GM19351 (cell line): Measurements from ENCODE around the gene P2RX7.

Experiments used
- ATAC-seq: cut with Tn5 transposase; IDR thresholded peaks from one replicate; pipeline ENCODE4 v1.9.1; 2021; ENCODE audit warnings: mild to moderate bottlenecking, moderate library complexity; ENCODE audit not compliant: unreplicated experiment

The P2RX7 gene

GRCh38 chr12:121132601-121133481 lies at the start of gene P2RX7:
Gene P2RX7 (plus strand): TSS chr12:121132876. CDS start chr12:121132971, 95 bp downstream.
- no peak for ATAC-seq

DNA sequence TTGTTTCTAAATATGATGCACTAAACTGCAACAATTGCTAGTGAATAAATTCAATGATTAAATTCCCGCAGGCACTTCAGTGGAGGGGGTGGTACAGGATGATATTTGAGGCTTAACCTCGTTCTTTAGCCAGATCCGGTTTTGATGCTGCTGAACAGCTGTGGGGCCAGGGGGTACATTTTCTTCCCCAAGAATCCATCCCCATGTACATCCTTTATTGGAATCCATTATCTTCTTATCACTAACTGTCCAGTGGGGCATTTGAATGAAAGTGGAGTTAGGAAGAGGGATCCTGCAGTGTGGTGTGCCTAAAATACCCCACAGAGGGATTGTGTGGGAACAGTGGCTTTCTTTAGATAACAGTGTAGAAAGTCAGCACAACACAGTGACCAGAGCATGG lies 48.4 kb upstream of the P2RX7 start:
- no peak for ATAC-seq

- no peak for ATAC-seq
Measured at GRCh38 chr12:121085069-121085468, 47.6 kb upstream of the P2RX7 start.

DNA sequence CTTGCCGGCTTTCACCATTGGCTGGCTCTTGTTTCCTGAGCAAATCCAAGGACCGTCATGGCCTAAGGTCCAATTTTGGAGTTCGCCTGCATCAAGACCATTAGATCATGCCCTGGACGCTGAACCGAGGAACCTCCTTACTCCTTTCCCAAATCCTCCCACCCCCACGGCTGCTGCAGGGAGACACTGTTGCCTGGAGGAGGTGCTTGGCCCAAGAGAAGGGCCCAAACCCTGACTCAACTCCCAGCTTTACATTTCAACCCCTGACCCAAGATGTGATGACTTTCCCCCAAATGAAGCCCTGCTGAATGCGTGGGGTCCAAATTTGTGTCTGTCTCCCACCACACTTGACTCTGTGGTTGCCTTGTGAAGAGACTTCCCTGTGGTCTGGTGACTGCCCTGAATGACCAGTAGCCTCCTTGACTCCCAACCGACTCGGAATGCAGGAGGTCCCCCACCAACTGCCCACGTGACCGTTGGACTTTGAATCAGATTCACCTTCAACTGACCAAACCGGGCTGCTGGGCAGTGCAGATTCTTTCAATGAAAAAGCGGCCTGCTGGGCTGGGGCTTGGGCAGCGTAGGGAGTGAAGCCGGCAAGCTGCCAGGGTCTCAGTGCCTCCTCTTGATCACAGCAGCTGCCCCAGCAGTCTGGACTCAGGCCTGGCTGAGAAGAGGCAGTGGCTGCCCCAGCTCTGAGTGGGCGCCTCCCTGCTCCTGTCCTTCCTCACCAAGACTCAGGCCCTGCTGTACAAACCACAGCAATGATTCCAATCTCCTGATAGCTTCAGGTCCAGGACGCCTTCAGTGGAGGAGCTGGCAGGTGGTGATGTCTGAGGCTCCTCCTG lies 46.9 kb upstream of the P2RX7 start:
- ATAC-seq = no peak

DNA sequence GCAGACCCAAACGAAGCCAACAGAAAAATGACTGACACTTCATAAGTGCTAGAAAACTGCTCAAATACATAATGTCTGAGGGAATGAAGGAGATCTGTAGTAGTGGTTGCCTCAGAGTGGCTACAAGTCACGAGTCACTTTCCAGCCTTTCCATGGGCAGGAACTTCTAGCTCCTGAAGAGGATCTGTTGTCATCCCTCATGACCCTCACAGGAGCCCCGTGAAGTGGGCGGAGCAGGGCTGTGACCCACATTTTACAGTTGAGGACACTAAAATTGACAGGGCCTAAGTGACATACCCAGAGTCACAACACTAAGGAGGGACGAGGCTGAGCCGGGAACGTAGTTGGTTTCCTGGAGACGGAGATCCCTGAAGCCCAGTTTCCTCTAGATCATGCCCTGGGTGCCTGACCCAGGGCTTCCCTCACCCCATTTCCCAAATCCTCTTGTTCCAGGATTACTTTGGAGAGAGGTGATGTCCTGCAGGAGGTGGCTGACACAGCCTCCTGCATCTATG lies 45.8 kb upstream of the P2RX7 start:
- ATAC-seq = no peak

- no peak for ATAC-seq
Measured at GRCh38 chr12:121087467-121088194, 45.0 kb upstream of the P2RX7 start.

DNA sequence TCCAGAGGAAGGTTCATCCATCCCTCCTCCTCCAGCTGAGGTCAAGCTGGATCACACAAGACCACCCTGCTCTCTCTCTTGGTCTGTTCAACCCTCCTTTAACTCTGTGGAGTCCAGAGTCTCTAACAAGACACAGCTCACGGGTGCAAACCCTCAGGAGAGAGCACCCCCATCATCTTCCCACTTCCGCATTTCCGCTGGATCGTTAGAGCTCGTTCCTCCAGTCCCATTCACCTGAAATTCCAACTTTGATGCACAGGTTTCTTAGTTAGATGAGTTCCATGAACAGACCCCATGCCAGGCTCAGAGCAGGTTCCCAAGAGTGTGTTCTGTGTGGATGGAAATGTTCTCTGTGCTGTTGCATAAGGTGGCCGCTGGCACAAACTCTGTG lies 44.5 kb upstream of the P2RX7 start:
- no peak for ATAC-seq

GRCh38 chr12:121089031-121089812 lies 43.5 kb upstream of the P2RX7 start:
- no peak for ATAC-seq

DNA sequence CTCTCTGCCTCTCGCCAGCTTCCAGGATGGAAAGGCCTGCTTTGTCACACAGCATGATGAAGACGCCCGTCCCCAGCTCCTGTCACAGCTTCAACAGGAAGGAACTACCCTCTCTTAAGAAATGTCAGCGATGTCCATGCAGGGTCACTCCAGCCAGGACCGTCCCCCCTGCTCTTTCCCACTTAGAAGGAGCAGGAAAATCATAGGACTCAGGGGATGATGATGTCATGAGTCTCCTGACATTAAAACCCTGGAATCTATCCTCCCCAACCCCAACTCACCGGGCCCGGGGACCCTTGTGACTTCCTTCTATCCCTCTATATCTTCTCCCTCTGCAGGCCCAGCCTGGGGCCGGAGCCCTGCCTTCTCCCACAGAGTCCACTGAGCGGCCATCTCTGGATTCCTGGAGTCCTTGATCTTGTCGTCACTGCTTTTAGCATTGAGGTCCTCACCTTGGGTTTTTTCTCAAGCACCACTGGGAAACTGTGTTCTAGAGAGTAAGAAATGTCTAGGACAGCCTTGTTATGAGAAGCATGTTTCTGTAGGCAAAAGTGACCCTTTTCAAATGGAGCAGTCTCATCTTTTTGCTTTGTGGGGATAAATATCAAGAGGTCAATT lies 42.8 kb upstream of the P2RX7 start:
- ATAC-seq = no peak

- ATAC-seq = no peak
Measured at GRCh38 chr12:121090586-121091514, 41.8 kb upstream of the P2RX7 start.

- ATAC-seq = no peak
Measured at GRCh38 chr12:121092034-121092433, 40.6 kb upstream of the P2RX7 start.

DNA sequence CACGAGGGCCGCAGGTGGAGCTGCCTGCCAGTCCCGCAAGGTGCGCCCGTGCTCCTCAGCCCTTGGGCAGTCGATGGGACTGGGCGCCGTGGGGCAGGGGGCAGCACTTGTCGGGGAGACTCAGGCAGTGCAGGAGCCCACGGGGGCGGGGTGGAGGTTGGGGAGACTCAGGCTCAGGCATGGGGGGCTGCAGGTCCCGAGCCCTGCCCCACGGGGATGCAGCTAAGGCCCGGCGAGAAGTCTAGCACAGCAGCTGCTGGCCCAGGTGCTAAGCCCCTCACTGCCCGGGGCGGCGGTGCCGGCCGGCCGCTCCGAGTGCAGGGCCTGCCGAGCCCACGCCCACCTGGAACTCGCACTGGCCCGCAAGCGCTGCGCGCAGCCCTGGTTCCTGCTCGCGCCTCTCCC lies 39.2 kb upstream of the P2RX7 start:
- no peak for ATAC-seq

DNA sequence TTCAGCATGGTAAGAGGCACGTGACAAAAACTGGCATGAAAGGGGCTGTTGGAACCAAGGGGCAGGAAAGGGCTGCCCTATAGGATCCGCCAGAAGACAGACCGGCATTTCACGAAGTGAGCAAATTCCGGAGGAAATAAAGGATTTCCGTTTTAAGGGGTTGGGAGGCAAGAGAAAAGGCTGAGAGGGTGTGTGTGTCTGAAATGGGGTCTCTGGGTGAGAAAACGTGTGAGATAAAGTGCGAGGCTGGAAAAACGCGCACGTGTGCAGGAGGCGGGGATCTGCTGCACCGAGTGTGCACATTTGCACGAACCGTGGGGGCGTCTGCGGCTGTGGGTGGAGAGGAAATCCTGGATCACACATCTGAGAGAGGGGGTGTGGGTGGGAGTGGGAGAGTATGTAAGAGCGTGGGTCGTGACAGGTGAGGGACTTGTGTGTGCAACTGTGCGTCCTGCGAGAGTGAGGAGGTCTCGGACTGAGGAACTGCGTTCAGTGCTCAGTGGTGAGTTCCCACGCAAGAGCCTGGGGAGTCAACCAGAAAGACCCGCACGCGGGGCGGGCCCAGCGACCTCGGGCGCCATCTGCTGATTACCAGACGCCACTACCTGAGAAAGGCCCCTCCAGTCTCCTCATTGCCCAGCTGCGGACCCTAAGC lies 37.0 kb upstream of the P2RX7 start:
- ATAC-seq = no peak

DNA sequence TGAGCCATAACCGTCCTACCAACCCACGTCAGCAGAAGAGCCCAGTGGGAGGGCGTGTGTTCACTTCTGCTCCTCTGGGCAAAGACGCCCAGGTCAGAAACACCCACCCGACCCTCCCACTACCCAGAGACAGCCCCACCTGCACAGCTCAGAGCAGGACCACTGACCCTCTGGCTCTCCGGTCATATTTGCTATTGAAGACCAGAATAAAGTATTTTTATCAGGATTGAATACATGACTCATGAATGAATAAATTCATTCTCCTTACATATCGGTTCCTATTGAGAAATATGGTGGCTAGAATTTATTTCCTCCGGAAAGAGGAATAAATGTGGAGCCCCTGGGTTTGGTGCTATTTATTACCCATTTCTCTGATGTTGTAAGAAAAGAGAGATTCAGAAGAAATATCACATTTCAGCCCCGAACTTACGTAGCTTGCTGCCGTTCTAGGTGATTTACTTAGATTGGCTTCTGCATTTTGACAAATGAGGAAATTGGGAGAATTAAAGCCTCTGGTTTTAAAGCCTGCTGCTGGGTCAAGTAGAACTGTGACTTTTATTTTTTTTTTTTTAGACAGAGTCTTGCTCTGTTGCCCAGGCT lies 36.4 kb upstream of the P2RX7 start:
- no peak for ATAC-seq

DNA sequence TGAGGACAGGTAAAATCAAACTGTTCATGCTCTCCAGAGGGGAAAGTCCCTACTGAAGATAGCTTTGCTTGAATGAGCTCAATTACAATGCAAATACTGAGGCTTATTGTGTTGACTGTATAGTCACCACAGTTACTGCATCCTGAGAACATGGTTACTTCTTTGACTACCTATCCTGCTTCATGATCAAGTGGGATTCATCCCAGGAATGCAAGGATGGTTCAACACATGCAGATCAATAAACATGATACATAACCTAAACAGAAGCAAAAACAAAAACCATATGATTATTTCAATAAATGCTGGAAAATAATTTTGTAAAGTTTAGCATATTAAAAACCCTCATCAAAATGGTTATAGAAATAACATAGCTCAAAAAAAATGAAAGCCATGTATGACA lies 32.9 kb upstream of the P2RX7 start:
- no peak for ATAC-seq

GRCh38 chr12:121102307-121102706 lies 30.4 kb upstream of the P2RX7 start:
- ATAC-seq = no peak

DNA sequence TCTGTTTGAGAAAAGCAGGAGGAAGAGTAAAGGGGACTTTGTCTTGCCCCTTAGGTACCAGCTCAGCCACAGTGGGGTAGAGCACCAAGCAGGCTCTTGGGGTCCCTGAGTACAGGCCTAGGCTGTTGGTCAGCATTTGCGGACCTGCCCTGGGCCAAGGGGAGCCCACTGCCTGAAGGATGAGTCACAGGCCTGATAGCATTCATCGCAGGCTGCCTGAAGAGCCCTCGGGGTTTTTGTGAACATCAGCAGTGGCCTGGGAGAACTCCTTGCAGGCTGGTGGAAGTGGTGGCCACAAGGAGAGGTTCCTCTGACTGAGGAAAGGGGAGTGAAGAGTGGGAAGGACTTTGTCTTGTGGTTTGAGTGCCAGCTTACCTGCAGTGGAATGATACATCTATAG lies 25.0 kb upstream of the P2RX7 start:
- no peak for ATAC-seq

GRCh38 chr12:121108492-121108891 lies 24.2 kb upstream of the P2RX7 start:
- no peak for ATAC-seq
